GM12878 (cell line): Measurements from ENCODE around the gene KCNAB2. TPM values are rescaled to one million over a fixed set of nuclear protein-coding genes. Genes with fewer than 3 reads are reported as not detected.

Source experiments
- ATAC-seq: fragments of 200-7000 bp; cut with Tn5 transposase; 3 replicates; pipeline ENCODE4 v1.9.1; 2020; ENCODE audit warnings: mild to moderate bottlenecking, moderate library complexity
- BruUV-seq: library from RNA; stranded (reverse); fragments of 400-500 nt; replicated peaks from 2 replicates; lab custom pipeline; 2021; lab: Mats Ljungman, UMichigan
- CTCF ChIA-PET: fragments of 300-600 bp; sonication (Branson Sonifier 250); formaldehyde crosslinking; extraction: SDS; loops from one replicate; lab custom pipeline; 2021; ENCODE audit warnings: inconsistent platforms; lab: Yijun Ruan, JAX
- POLR2A ChIA-PET: fragments of 350-600 bp; formaldehyde crosslinking; extraction: SDS; loops from one replicate; lab custom pipeline; 2021; ENCODE audit warnings: inconsistent platforms; lab: Charles Lee
- RAD21 ChIA-PET: fragments of 300-600 bp; sonication (Branson Sonifier 250); formaldehyde crosslinking; loops from one replicate; lab custom pipeline; 2023; ENCODE audit warnings: antibody characterized with exemption; ENCODE audit not compliant: unreplicated experiment; lab: Charles Lee
- SMC1A ChIA-PET: fragments of 300-600 bp; sonication (Branson Sonifier 250); formaldehyde crosslinking; loops from one replicate; lab custom pipeline; 2023; ENCODE audit not compliant: unreplicated experiment, uncharacterized antibody; lab: Charles Lee
- DNase-seq: peaks from one replicate; pipeline ENCODE4 v3.0.0-alpha.2; 2011; ENCODE audit warnings: low read depth, low spot score
- FAIRE-seq: peaks from 3 replicates; lab custom pipeline; 2011; peaks lifted over from hg19 to GRCh38; lab: Jason Lieb, UNC
- H2AFZ ChIP-seq: 2 replicates; pipeline ENCODE4 v1.6.0; 2011; ENCODE audit warnings: low read depth, low read length, control low read depth; ENCODE audit not compliant: control insufficient read depth
- H3K27ac ChIP-seq: 2 replicates; pipeline ENCODE4 v1.5.1; 2011; ENCODE audit warnings: control low read depth; ENCODE audit not compliant: control insufficient read depth, insufficient read depth
- H3K27me3 ChIP-seq, 2 experiments: replicated peaks in 1 of 2; 2 replicates each; pipeline versions ENCODE4 v1.6.0 to v1.6.1; 2011; ENCODE audit warnings: low read length in 1 of 2; ENCODE audit not compliant: control insufficient read depth in 2 of 2, insufficient read depth in 2 of 2
- H3K36me3 ChIP-seq, 2 experiments: 2 replicates each; pipeline ENCODE4 v1.5.1; 2011; ENCODE audit warnings: low read length in 1 of 2; ENCODE audit not compliant: control insufficient read depth in 2 of 2, insufficient read depth in 2 of 2
- H3K4me1 ChIP-seq: 2 replicates; pipeline ENCODE4 v1.6.1; 2011; ENCODE audit warnings: mild to moderate bottlenecking, low read length, moderate library complexity, mixed read lengths; ENCODE audit not compliant: control insufficient read depth, insufficient read depth
- H3K4me2 ChIP-seq: 2 replicates; pipeline ENCODE4 v1.6.0; 2011; ENCODE audit warnings: control low read depth; ENCODE audit not compliant: control insufficient read depth, insufficient read depth
- H3K4me3 ChIP-seq: fragments of 200-600 bp; sonication (generic); 2 replicates; pipeline ENCODE4 v1.5.1; 2016
- H3K79me2 ChIP-seq: 2 replicates; pipeline ENCODE4 v1.6.0; 2011; ENCODE audit warnings: low read length; ENCODE audit not compliant: control insufficient read depth, insufficient read depth
- H3K9ac ChIP-seq: 2 replicates; pipeline ENCODE4 v1.8.0; 2011; ENCODE audit warnings: low read length, control low read depth, mixed read lengths; ENCODE audit not compliant: control insufficient read depth, insufficient read depth
- H3K9me3 ChIP-seq: replicated peaks from 3 replicates; pipeline ENCODE4 v1.5.1; 2011; ENCODE audit warnings: mild to moderate bottlenecking, low read length; ENCODE audit not compliant: control insufficient read depth, insufficient read depth
- H4K20me1 ChIP-seq: 2 replicates; pipeline ENCODE4 v1.6.0; 2011; ENCODE audit not compliant: control insufficient read depth, insufficient read depth
- CBX5 ChIP-seq: sonication (generic); IDR thresholded peaks from 2 replicates; pipeline ENCODE4 v1.6.1; 2016; ENCODE audit warnings: low read depth, moderate library complexity, mild to moderate bottlenecking, inconsistent platforms
- CEBPZ ChIP-seq: fragments of 150-350 bp; IDR thresholded peaks from 2 replicates; pipeline ENCODE4 v1.6.1; 2016; ENCODE audit warnings: low read depth, low read length
- E2F8 ChIP-seq: fragments of 450-650 bp; IDR thresholded peaks from 2 replicates; pipeline ENCODE4 v1.6.1; 2018; ENCODE audit warnings: mild to moderate bottlenecking, low read depth, moderate library complexity; ENCODE audit not compliant: partially characterized antibody
- EED ChIP-seq: sonication (generic); IDR thresholded peaks from 2 replicates; pipeline ENCODE4 v1.6.1; 2016; ENCODE audit warnings: antibody characterized with exemption, low read depth
- GATAD2B ChIP-seq: fragments of 450-650 bp; conservative IDR thresholded peaks from 2 replicates; pipeline ENCODE4 v1.6.1; 2017; ENCODE audit warnings: low read depth, mild to moderate bottlenecking, moderate library complexity
- HDAC2 ChIP-seq: fragments of 200-600 bp; sonication (generic); IDR thresholded peaks from 2 replicates; pipeline ENCODE4 v1.6.1; 2017
- MLLT1 ChIP-seq: fragments of 450-650 bp; IDR thresholded peaks from 2 replicates; pipeline ENCODE4 v1.6.1; 2016; ENCODE audit warnings: mild to moderate bottlenecking
- NFIC ChIP-seq: IDR thresholded peaks from 2 replicates; pipeline ENCODE4 v1.6.1; 2012; ENCODE audit warnings: low read depth, mild to moderate bottlenecking, inconsistent platforms, low read length, moderate library complexity
- NR2C1 ChIP-seq: fragments of 450-650 bp; IDR thresholded peaks from 2 replicates; pipeline ENCODE4 v1.6.1; 2017; ENCODE audit warnings: antibody characterized with exemption, mild to moderate bottlenecking, moderate library complexity
- POLR2AphosphoS2 ChIP-seq: IDR thresholded peaks from 2 replicates; pipeline ENCODE4 v1.6.1; 2011; ENCODE audit warnings: low read depth, mild to moderate bottlenecking, low read length, improper control_type of control experiment, moderate library complexity
- SUPT20H ChIP-seq: IDR thresholded peaks from 2 replicates; pipeline ENCODE4 v1.6.1; 2011; ENCODE audit warnings: low read depth, mild to moderate bottlenecking, low read length, moderate library complexity, borderline replicate concordance; ENCODE audit not compliant: control insufficient read depth
- TCF3 ChIP-seq: IDR thresholded peaks from 2 replicates; pipeline ENCODE4 v1.6.1; 2012; ENCODE audit warnings: low read depth, mild to moderate bottlenecking, low read length, borderline replicate concordance; ENCODE audit not compliant: insufficient read depth
- YY1 ChIP-seq: IDR thresholded peaks from 2 replicates; pipeline ENCODE4 v1.6.1; 2011; ENCODE audit warnings: low read depth, mild to moderate bottlenecking, low read length
- ZNF24 ChIP-seq: fragments of 450-650 bp; IDR thresholded peaks from 2 replicates; pipeline ENCODE4 v1.6.1; 2017; ENCODE audit warnings: antibody characterized with exemption, mild to moderate bottlenecking
- WGBS: methylation state at CpG from one replicate; pipeline ENCODE4 v1.1.6; 2016; ENCODE audit warnings: low lambda C conversion rate; ENCODE audit not compliant: insufficient replicate concordance, insufficient coverage; ENCODE audit errors: missing lambda C conversion rate; 5-methylcytosine and 5-hydroxymethylcytosine counted together
- in situ Hi-C: fragments of 300-500 bp; cut with MboI; formaldehyde crosslinking; loops from 9 replicates; pipeline ENCODE4 v1.14.3; 2018; ENCODE audit warnings: mixed read lengths
- intact Hi-C: fragments of 100-400 bp; cut with micrococcal nuclease; formaldehyde crosslinking; loops from one replicate; pipeline ENCODE4 v1.14.2; 2022; ENCODE audit not compliant: unreplicated experiment
- polyA plus RNA-seq, 11 experiments: library from polyadenylated mRNA; depleted of rRNA in 4 of 11; unstranded in 6 of 11; stranded (reverse) in 5 of 11; fragments of >200 nt; fragmentation: Nextera tagmentation in 4 of 11; fragmentation: Illumina TruSeq in 1 of 11; extraction: Ambion mirVana in 4 of 11; extraction: Trizol in 1 of 11; gene quantifications; 1 replicate in 1 of 11; 2 replicates in 10 of 11; pipeline versions ENCODE4 v1.2.1 to v1.2.3, GENCODE V29; 2011 to 2016; ENCODE audit warnings: inconsistent platforms in 2 of 11, missing spikeins in 2 of 11, low read depth in 1 of 11
- total RNA-seq, 4 experiments: library from RNA; depleted of rRNA in 3 of 4; stranded (reverse); fragments of >200 nt in 3 of 4; fragmentation: Illumina TruSeq in 1 of 4; extraction: Trizol in 1 of 4; gene quantifications; 2 replicates each; pipeline versions ENCODE4 v1.2.1 to v1.2.3, GENCODE V29; 2013 to 2021

Gene KCNAB2
- total and polyA plus RNA-seq, 10 of the 15 experiments (the other 5 are each of a cell fraction or from before 2014, with no cell fraction given) = 2.9 to 123 (median 62.4) TPM

DNA sequence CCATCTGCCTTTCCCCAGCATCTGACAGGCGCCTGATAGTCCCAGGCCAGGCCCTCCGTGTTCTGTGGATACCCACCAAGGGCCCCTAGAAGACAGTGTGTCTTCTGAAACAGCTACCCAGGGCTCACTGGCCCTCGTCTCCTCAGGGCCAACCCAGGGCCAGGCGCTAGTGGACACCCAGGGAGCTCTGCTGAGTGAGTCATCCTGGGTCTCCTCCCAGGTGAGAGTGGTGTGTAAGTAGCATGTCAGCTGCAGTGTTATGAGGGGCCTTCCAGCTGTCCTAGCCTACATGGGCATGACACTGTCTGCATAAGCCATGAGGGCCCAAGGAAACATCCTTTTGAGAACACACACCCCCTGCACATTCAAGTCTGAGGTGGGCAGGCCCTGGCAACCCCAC, 97.7 kb downstream of the KCNAB2 start:
- no TSS peak for BruUV-seq
- TF ChIP-seq NR2C1 (no peak), GATAD2B (no peak), YY1 (no peak), ZNF24 (no peak), HDAC2 (no peak), EED (no peak), E2F8 (no peak), CBX5 (no peak), SUPT20H (no peak), NFIC (no peak), MLLT1 (no peak), TCF3 (no peak), CEBPZ (no peak), POLR2AphosphoS2 (no peak)
- DNase-seq (no peak), ATAC-seq (no peak), FAIRE-seq (no peak)
- WGBS = 0% methylated on average over 4 of the region's 4 CpGs
- no peaks in the 10 kb centered on the region for H3K36me3 ChIP-seq
- no peak overlapping the region for H3K4me2 ChIP-seq
- H3K9me3 ChIP-seq = no peaks in the 10 kb centered on the region
- H3K4me1 ChIP-seq = no peaks in the 10 kb centered on the region
- H4K20me1 ChIP-seq = no peaks in the 10 kb centered on the region
- ChIA-PET SMC1A (no interaction called here), CTCF (no interaction called here), POLR2A (no interaction called here), RAD21 (no interaction called here)
- H3K9ac ChIP-seq = no peak overlapping the region
- H3K27ac ChIP-seq = no peak overlapping the region
- intact Hi-C loops = no loop called here
- in situ Hi-C loops = no loop called here
- no peak overlapping the region for H3K4me3 ChIP-seq
- no peak overlapping the region for H2AFZ ChIP-seq
- no peaks in the 10 kb centered on the region for H3K79me2 ChIP-seq
- H3K27me3 ChIP-seq = no peaks in the 10 kb centered on the region; a peak in 1 of 4 replicates
